HEK293T (cell line): Measurements from ENCODE around the gene MYO16.

Experiments used
- BHLHE40 ChIP-seq: fragments of 450-650 bp; IDR thresholded peaks from 2 replicates; pipeline ENCODE4 v1.6.1; 2016; ENCODE audit warnings: mild to moderate bottlenecking, moderate library complexity, borderline replicate concordance
- CTBP1 ChIP-seq: fragments of 450-650 bp; IDR thresholded peaks from 2 replicates; pipeline ENCODE4 v1.6.1; 2016; ENCODE audit warnings: borderline replicate concordance
- ELF4 ChIP-seq: fragments of 450-650 bp; IDR thresholded peaks from 2 replicates; pipeline ENCODE4 v1.6.1; 2017; ENCODE audit warnings: antibody characterized with exemption
- FOXA1 ChIP-seq: fragments of 450-650 bp; IDR thresholded peaks from 2 replicates; pipeline ENCODE4 v1.6.1; 2016; ENCODE audit warnings: mild to moderate bottlenecking
- FOXK2 ChIP-seq: fragments of 450-650 bp; IDR thresholded peaks from 2 replicates; pipeline ENCODE4 v1.6.1; 2016; ENCODE audit warnings: mild to moderate bottlenecking
- LEF1 ChIP-seq: fragments of 450-650 bp; IDR thresholded peaks from 2 replicates; pipeline ENCODE4 v1.6.1; 2017; ENCODE audit warnings: mild to moderate bottlenecking, borderline replicate concordance
- NFRKB ChIP-seq: fragments of 450-650 bp; IDR thresholded peaks from 2 replicates; pipeline ENCODE4 v1.6.1; 2016; ENCODE audit warnings: mild to moderate bottlenecking, moderate library complexity
- PKNOX1 ChIP-seq: fragments of 450-650 bp; IDR thresholded peaks from 2 replicates; pipeline ENCODE4 v1.6.1; 2016
- SP1 ChIP-seq: fragments of 450-650 bp; IDR thresholded peaks from 2 replicates; pipeline ENCODE4 v1.6.1; 2017
- SUZ12 ChIP-seq: fragments of 450-650 bp; IDR thresholded peaks from 2 replicates; pipeline ENCODE4 v1.6.1; 2016; ENCODE audit warnings: mild to moderate bottlenecking
- TARDBP ChIP-seq: fragments of 450-650 bp; IDR thresholded peaks from 2 replicates; pipeline ENCODE4 v1.6.1; 2016
- ZNF384 ChIP-seq: fragments of 450-650 bp; IDR thresholded peaks from 2 replicates; pipeline ENCODE4 v1.6.1; 2016

DNA sequence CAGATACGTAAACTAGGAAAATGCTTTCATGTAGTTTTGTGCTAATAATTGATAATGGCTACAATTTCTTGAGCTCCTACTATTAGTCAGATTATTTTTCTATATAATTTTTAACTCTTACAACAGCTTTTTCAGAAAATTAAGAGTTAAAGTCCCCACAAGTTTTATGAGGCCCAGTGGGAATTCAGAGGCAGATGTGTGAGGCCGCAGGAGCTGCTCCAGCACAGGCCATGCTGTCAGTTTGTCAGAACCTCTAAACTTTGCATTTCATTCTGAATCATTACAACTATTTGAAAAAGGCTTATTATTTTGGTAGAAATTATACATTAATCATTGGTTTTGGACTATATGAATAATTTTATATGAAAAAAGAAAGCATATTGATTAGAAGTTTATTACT is 370.8 kb downstream of the MYO16 start:
- no peak for TF ChIP-seq LEF1
- no peak for TF ChIP-seq FOXA1
- no peak for TF ChIP-seq ELF4
- no peak for TF ChIP-seq TARDBP
- no peak for TF ChIP-seq FOXK2
- no peak for TF ChIP-seq SUZ12
- TF ChIP-seq NFRKB, result no peak
- TF ChIP-seq PKNOX1, result no peak
- no peak for TF ChIP-seq SP1
- no peak for TF ChIP-seq CTBP1
- no peak for TF ChIP-seq BHLHE40
- no peak for TF ChIP-seq ZNF384
